ENCODE measurements around the gene KIF26A.

KIF26A gene

DNA sequence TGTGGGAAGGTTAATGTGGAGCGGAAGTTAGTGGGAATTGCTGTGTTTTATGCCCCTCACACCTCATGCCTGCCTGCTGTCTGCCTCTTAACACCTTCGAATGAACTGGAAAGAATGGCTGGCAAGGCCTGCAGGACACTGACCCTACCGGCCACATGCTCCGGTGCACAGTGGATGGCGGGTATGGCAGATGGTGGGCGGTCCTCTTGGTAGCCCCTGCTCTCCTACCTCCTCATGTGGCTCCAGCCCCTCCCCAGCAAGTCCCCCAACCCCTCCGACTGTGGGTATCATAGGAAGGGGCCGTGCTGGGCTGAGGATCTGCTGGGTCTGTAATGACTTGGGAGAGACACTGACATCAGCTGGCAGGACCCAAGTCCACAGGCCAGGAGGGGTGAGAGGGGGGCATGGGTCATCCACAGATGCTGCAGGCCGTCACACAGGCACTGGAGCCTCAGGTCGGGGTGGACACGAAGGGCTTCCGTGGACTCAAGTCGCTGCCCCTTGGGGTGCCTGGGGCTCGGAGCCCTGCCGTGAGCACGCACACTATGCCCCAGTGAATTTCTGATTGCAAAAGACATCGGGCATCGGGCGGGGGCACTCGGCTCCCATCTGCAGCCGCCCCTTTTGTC lies 77.4 kb downstream of the KIF26A start:
- TF ChIP-seq, protein P1, sequence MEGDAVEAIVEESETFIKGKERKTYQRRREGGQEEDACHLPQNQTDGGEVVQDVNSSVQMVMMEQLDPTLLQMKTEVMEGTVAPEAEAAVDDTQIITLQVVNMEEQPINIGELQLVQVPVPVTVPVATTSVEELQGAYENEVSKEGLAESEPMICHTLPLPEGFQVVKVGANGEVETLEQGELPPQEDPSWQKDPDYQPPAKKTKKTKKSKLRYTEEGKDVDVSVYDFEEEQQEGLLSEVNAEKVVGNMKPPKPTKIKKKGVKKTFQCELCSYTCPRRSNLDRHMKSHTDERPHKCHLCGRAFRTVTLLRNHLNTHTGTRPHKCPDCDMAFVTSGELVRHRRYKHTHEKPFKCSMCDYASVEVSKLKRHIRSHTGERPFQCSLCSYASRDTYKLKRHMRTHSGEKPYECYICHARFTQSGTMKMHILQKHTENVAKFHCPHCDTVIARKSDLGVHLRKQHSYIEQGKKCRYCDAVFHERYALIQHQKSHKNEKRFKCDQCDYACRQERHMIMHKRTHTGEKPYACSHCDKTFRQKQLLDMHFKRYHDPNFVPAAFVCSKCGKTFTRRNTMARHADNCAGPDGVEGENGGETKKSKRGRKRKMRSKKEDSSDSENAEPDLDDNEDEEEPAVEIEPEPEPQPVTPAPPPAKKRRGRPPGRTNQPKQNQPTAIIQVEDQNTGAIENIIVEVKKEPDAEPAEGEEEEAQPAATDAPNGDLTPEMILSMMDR (IDR thresholded peaks at IDR 0.05; ENCODE audit: borderline replicate concordance, insufficient read depth, low read depth, low read length): no peak
- H3K4me3 ChIP-seq (ENCODE audit: low read depth, low read length): no peak overlapping the region

DNA sequence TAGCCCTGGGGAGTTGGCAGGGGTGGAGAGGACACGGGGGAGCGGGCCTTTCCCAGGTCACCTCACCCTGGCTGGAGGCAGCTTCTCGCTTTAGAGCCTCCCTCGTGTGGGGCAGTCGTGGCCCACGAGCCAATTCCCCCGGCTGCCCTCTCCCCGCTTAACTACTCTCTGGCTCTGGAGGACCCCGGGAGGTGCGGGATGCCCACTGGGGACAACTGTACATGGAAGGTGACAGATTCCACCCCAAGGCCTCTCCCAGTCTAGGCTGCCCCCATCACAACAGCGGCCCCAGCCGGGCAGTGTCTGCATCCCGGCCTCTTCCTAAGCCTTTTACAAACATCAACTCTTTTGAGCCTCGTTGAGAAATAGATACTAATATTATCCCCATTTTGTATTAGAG lies 78.1 kb downstream of the KIF26A start:
- no peak overlapping the region for H3K4me3 ChIP-seq (ENCODE audit: low read depth, low read length)
- TF ChIP-seq, protein P1 (IDR thresholded peaks at IDR 0.05; ENCODE audit: borderline replicate concordance, insufficient read depth, low read depth, low read length): no peak

DNA sequence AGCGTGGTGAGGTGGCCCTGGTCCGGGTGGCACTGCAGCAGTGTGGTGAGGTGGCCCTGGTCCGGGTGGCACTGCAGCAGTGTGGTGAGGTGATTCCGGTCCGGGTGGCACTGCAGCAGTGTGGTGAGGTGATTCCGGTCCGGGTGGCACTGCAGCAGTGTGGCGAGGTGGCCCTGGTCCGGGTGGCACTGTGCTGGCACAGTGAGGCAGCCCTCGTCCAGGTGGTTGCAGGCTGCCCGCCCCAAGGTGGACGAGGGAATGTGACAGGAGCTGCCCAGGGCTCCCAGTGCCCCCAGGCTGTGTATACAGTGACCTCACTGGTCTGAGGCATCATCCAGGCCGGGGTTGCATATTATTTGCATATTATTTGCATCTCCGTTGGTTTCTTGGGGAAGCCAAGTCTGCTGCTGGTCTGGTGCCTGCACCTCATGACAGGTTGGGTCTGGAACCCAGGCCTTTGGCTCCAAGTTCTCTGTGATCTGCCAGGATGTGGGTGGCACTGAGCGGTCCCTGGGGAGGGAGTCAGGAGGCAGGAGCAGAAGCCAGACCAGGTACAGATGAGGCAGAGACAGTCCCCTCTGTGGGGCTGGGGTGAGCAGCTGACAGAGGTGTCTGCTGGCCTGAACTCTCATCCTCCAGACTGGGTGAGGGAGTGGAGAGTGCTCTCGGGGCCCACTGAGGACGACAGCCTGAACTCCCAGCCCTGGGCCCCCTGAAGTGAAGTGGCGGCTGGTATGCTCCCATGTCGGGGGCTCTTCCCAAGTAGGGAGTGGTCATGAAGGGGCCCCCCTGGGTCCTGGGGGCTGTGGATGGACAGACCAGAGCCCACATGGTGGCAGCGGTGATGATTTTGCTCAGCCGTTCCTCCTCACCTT lies 79.3 kb downstream of the KIF26A start:
- no peak overlapping the region for H3K4me3 ChIP-seq (ENCODE audit: low read depth, low read length)
- TF ChIP-seq, protein P1 (IDR thresholded peaks at IDR 0.05; ENCODE audit: borderline replicate concordance, insufficient read depth, low read depth, low read length): no peak

DNA sequence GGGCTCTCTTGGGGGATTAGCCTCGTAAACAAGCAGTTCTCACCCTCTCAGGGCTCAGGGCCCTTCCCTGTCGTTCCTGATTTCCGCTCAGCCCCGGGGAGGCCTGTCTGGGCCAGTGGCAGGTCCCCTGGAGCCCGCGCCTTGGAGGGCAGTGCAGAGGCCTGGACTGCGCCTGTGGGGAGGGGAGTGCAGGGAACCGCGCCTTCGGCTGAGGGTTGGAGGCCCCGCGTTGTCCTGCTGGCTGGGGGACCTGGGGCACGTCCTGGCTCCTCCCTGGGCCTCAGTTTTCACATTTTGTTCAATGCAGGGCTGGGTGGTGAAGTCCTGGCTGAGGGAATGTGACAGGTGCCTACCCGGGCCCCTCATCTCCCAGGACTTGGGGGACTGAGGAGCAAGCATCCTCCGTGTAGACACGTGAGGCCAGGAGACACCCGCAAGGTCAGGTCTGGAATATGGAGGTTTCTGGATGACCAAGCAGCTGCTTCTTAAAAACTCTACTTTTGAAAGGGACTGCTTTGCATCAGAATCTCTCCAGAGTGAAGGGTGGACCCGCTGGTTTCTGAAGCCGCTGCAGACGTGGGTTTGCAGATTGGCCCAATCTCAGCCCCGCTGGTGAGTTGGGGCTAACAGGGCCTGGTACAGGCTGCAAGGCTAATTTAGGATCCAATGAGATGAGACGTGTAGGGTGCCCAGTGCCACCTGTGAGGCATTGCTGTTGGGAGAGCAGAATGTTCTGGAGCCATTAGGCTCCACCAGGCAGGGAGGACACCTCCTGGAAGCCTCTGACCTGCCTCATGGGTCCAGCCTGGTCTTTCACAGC lies 80.2 kb downstream of the KIF26A start:
- TF ChIP-seq, protein P1 (IDR thresholded peaks at IDR 0.05; ENCODE audit: borderline replicate concordance, insufficient read depth, low read depth, low read length): no peak
- no peak overlapping the region for H3K4me3 ChIP-seq (ENCODE audit: low read depth, low read length)

DNA sequence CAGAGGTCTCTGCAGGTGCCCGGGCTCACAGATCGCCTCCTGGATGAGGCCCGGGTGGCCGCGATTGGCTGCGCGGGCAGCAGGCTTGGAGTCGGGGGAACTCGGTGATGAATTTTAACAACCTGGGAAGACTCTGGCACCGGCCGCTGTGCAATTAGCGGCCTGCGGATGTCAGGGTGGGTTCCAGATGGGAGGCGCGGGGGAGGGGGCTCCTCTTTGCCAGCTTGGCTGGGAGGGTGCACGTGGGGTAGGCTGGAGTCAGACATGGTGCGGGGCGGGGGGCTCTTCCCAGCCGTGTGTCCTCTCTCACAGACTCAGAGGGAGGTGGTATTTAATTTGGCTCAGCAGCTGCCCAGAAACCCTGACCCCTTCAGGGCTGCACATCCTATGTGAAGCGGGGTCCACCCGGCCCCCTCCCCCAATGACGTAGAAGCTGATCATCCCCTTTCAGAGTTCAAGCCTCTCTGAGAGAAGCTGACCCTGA lies 81.4 kb downstream of the KIF26A start:
- no peak overlapping the region for H3K4me3 ChIP-seq (ENCODE audit: low read depth, low read length)
- TF ChIP-seq, protein P1 (IDR thresholded peaks at IDR 0.05; ENCODE audit: borderline replicate concordance, insufficient read depth, low read depth, low read length): no peak

DNA sequence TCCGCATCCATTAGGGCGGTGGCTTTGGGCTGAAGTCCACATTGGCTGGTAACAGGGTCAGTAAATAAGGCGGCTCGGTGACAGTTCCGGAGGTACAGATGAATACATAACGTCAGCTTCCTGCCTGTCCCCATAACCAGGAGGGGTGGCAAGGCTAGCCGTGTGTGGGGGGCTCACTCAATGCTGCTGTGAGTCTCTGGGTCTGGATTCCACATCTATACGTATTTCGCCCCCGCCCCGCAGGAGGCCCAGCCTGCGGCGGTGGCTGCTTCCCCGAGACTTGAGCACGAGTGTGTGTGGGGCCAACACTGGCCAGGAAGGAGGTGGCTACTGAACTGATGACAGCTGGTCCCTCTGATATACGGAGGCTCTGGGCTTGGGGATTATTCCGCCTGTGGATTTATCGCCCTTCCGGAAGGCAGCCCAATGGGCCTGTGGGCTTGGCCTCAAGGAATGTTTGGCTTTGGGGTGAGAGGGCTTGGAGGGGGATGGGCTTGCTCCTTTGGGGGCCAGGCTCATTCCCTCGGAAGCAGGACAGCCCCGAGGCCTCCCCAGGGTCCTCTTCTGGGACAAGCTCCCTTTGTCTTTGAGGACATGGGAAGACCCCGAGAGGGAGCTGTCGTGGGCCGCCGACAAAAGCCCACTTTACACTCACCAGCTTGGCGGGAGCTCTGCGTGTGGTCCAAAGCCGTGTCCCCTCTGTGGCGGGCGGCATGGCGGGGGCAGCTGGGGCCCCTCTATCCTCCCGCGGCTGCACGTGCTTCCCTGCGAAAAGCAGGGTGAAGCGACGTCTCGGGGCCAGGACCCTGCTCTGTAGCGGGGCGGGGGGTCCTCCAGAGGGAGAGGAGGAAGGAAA lies 82.1 kb downstream of the KIF26A start:
- H3K4me3 ChIP-seq (ENCODE audit: low read depth, low read length): no peak overlapping the region
- TF ChIP-seq, protein P1 (IDR thresholded peaks at IDR 0.05; ENCODE audit: borderline replicate concordance, insufficient read depth, low read depth, low read length): no peak
